ENCODE results near the gene CATSPER3. TPM values are rescaled to one million over a fixed set of nuclear protein-coding genes. Genes with fewer than 3 reads are reported as not detected.

CATSPER3 gene
- total and polyA plus RNA-seq, 2 of the 8 experiments (the other 6 are each of a cell fraction or from before 2014, with no cell fraction given): 0.62 TPM; not detected in 1

DNA sequence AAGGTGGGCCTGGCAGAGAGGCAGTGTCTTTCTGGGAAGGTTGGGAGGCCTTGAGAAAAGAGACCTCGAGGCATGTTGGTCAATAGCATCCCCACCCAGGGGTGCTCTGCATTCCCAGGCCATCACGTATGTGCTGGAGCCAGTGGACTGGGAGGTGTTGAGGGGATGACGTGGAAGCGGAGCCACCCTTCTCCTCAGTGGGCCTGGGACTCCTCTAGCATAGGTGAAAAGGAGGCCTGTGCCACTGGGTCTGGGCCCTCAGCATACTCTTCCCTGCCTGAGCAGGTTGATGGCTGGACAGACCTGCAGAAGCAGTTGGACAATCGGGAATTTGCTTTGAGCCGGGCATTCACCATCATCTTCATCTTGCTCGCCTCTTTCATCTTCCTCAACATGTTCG, 40.8 kb downstream of the CATSPER3 start:
- 84% methylated on average over 8 of the region's 8 CpGs; no CpG with 5 or more reads in 1 of the 2 experiments for WGBS, 2 experiments (ENCODE audit: extremely low coverage in 1 of 2, insufficient coverage in 1 of 2, insufficient read length in 1 of 2, insufficient replicate concordance in 2 of 2, low coverage in 1 of 2, low lambda C conversion rate in 2 of 2, missing lambda C conversion rate in 1 of 2)
- H4K8ac ChIP-seq (ENCODE audit: extremely low read depth, insufficient read depth, low read length): no peak overlapping the region; the same call in 1 of the 2 replicates
- no peak for DNase-seq (ENCODE audit: low read depth in 1 of 2, low spot score in 2 of 2)

More for the DNA sequence above, 40.8 kb downstream of the CATSPER3 start:
- Histone ChIP-seq H2BK120ac (replicated peaks; ENCODE audit: low read depth, low read length) (no peak overlapping the region), H3K27ac (ENCODE audit: low read depth, low read length) (no peak overlapping the region), H3K4me1 (replicated peaks in 1 of 4; ENCODE audit: control insufficient read depth in 3 of 4, insufficient read depth in 4 of 4, low read length in 3 of 4) (no peaks in the 10 kb centered on the region; a peak in 1 of 7 replicates), H3K79me1 (ENCODE audit: low read depth, low read length) (no peaks in the 10 kb centered on the region), H4K20me1 (replicated peaks in 1 of 2; ENCODE audit: control insufficient read depth in 1 of 2, insufficient read depth in 2 of 2, low read length in 2 of 2) (no peaks in the 10 kb centered on the region), H3K79me2 (ENCODE audit: control insufficient read depth in 1 of 2, insufficient read depth in 2 of 2, low read length in 2 of 2) (no peaks in the 10 kb centered on the region), H2BK12ac (ENCODE audit: low read depth, low read length) (no peak overlapping the region), H2BK15ac (ENCODE audit: low read length) (no peak overlapping the region), H2AK5ac (ENCODE audit: low read depth, low read length) (no peak overlapping the region), H3K36me3 (ENCODE audit: control insufficient read depth in 2 of 4, insufficient read depth in 4 of 4, low read length in 3 of 4) (no peaks in the 10 kb centered on the region), H3K56ac (replicated peaks; ENCODE audit: insufficient read length, low read depth, low read length) (no peak overlapping the region), H2AFZ (ENCODE audit: low read length) (no peak overlapping the region), H3K4me2 (ENCODE audit: insufficient read depth in 1 of 2, low read depth in 2 of 2, low read length in 2 of 2) (no peak overlapping the region), H3K4ac (replicated peaks; ENCODE audit: insufficient read length, low read depth, low read length) (no peak overlapping the region), H3K23me2 (ENCODE audit: low read depth, low read length) (no peaks in the 10 kb centered on the region), H2BK20ac (ENCODE audit: low read length) (no peak overlapping the region), H3K23ac (ENCODE audit: insufficient read length) (no peak overlapping the region), H4K91ac (replicated peaks; ENCODE audit: insufficient read length, low read length) (no peak overlapping the region), H3K27me3 (replicated peaks in 1 of 4; ENCODE audit: control insufficient read depth in 3 of 4, extremely low read depth in 1 of 4, insufficient read depth in 3 of 4, low read length in 3 of 4) (no peaks in the 10 kb centered on the region), H3K4me3 (ENCODE audit: extremely low read depth in 1 of 4, insufficient read depth in 2 of 4, low read depth in 3 of 4, low read length in 4 of 4) (no peak overlapping the region), H2BK5ac (ENCODE audit: low read depth, low read length) (no peak overlapping the region), H3K9ac (replicated peaks in 1 of 4; ENCODE audit: extremely low read depth in 1 of 4, low read depth in 3 of 4, low read length in 3 of 4) (no peak overlapping the region), H3K18ac (ENCODE audit: extremely low read depth, low read length) (no peak overlapping the region), H3K9me3 (ENCODE audit: insufficient read depth in 2 of 2, low read depth in 1 of 2, low read length in 1 of 2) (no peaks in the 10 kb centered on the region), H3K14ac (ENCODE audit: insufficient read length) (no peak overlapping the region), H4K5ac (ENCODE audit: insufficient read length, low read depth, low read length) (no peak overlapping the region)
- POLR2A ChIA-PET (ENCODE audit: partially characterized antibody): no interaction called here
- no peak for TF ChIP-seq CBX8 (IDR thresholded peaks at IDR 0.05; ENCODE audit: borderline replicate concordance, low read depth, low read length)
- TF ChIP-seq E2F6 (IDR thresholded peaks at IDR 0.05): no peak
- TF ChIP-seq KDM4A (IDR thresholded peaks at IDR 0.05; ENCODE audit: low read depth, low read length, severe bottlenecking): no peak
- no peak for TF ChIP-seq PHF8 (conservative IDR thresholded peaks at IDR 0.05; ENCODE audit: low read depth, low read length)
- TF ChIP-seq SAP30 (IDR thresholded peaks at IDR 0.05; ENCODE audit: insufficient read depth, insufficient replicate concordance, low read length): no peak
- TF ChIP-seq KDM1A (IDR thresholded peaks at IDR 0.05; ENCODE audit: borderline replicate concordance, low read length): no peak
- TF ChIP-seq ASH2L (IDR thresholded peaks at IDR 0.05; ENCODE audit: low read length): no peak
- TF ChIP-seq EZH2 (IDR thresholded peaks at IDR 0.05; ENCODE audit: low read depth, low read length, severe bottlenecking): no peak
- TF ChIP-seq RFX5 (IDR thresholded peaks at IDR 0.05; ENCODE audit: borderline replicate concordance, low read depth, low read length): no peak
- CTCF ChIA-PET (ENCODE audit: partially characterized antibody): interaction anchor here (1.2 to 1.9 kb wide), 2 partner anchors 18 to 159 kb away, joined by 3 to 5 read pairs; no protein-coding TSS in a partner anchor
- FAIRE-seq: no peak
